CD4-positive, alpha-beta T cell treated with Interferon gamma for 1 hour (primary cell): ENCODE data around the gene COL20A1.
"Not testable (repeated sequence)": the region's sequence is repeated elsewhere in the genome, so short reads cannot be mapped to it uniquely, and the experiment has no call there.

Experiments
- DNase-seq: peaks from one replicate; pipeline ENCODE4 v3.0.0-alpha.2; 2020

COL20A1 gene

DNA sequence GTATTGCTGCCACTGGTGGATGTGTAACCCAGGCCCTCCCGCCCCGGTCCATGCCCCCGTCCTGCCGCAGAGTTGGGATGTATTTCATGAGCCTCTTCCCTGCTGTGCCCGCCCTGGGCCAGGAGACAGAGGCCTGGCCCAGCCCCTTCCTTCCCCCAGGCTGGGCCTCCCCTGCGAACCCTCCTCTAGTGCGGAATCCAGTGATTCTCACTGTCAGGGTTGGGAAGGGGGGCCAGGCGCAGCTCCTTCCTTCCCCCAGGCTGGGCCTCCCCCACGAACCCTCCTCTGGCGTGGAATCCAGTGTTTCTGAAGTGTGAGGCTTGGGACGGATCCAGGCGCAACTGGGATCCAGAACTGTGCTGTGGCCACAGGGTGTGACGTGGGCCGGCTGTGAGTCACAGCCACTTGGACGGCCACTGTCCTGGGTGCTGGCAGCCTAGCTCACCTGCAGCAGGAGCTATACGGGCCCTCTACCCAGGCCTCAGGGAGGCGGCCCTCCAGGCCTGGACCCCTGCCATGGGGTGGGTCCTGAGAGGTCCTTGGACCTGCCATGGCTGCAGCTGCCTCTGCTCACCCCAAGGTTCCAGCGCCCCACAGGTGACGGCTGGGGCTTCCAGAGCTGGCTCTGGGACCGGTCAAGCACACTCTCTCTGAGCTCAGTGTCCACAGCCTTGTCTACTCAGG is 28.3 kb downstream of the COL20A1 start:
- no peak for DNase-seq

DNA sequence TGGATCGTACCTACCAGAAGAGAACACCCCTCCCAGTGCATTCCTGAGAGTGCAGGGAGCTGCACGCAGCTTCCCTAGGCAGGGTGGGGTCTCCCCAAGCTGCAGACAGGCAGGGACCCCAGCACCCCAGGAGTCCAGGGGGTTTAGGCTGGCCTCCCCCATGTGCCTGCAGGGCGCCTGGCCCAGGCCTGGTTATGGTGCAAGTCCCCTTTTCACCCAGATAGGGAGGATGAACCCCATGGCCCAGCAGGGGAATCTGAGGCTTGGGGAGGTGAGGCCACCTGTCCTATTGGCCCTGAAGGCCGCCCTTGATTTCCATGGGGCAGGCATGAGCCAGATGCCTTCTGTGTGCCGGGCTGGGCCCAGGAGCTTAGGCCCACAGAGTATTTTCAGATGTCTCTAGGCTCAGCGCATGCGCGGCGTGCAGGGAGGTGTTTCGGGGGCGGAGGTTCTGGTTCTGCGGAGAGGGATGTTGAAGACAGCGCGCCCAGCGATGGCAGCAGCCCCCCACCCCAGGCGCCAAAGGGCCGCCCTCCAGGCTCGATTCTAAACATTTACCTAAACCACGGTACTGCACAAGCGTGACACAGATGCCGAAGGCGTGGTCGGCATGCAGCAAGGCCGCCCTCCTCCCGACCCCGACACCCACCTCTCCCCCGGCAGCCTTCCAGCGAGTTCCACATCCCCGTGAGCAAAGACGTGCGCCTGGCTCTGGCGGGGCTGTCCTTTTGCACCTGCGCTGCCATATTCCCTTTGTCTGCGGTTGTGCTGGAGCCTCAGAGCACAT is 29.4 kb downstream of the COL20A1 start:
- no peak for DNase-seq

DNA sequence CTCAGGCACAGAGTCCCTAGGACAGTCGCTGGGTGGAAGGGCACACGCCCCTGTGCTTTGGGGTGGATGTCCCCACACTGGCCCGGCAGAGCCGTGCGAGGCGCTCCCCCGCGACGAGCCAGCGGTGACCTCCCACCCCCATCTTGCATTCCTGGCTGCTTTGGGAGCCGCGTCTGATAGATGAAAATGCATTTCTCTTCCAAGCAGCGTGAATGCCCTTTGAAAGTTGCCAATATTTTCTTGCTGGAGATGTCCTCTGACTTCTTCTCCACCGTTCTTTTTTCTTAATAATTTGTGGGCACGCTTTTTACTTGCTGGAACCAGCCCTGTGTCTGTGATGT is 29.9 kb downstream of the COL20A1 start:
- DNase-seq = no peak

DNA sequence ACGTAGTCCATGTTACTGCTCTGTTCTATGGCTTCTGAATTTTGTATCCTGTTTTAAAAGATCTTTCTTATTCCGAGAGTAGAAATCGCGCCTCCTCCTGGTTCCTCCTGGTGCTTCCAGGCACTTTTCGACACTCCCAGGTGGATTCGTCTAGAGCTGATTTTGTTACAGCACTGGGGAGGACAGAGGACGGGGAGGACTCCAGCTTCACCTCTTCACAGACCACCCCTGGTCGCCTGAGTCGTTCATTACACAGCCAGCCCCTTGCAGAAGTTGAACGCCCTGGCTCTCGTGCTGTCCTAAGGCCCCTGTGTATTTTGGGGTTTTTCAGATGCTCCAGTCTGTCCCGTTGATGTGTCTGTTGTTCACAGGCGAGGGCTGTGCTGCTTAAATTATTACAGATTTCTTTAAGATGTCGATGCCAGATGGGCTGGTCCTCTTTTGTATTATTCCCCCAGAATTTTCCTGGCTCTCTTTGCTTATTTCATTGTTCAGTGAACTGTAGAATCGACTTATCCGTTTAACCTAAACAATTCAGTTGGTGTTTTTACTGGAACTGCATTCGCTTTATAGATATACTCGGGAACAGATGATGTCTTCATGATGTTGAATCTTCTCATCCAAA is 30.5 kb downstream of the COL20A1 start:
- no peak for DNase-seq

DNA sequence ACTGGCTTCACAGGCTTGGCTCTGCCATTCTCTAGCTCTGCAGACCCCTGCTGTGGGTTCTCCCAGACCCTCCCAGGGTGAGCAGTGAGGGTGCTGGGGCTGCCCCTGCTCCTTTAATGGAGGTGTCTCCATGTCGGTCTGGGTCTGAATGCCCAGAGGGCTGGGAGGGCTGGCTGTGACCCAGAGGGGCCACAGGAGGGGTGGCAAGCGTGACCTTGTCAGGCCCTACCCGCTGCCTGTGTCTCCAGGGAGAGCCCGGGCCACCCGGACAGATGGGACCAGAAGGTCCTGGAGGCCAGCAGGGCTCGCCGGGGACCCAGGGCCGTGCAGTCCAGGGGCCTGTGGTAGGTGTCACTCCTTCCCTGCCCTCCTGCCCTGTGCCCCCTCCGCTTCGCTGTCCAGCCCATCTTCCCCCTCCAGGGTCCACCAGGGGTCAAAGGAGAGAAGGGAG is 32.1 kb downstream of the COL20A1 start:
- no peak for DNase-seq

DNA sequence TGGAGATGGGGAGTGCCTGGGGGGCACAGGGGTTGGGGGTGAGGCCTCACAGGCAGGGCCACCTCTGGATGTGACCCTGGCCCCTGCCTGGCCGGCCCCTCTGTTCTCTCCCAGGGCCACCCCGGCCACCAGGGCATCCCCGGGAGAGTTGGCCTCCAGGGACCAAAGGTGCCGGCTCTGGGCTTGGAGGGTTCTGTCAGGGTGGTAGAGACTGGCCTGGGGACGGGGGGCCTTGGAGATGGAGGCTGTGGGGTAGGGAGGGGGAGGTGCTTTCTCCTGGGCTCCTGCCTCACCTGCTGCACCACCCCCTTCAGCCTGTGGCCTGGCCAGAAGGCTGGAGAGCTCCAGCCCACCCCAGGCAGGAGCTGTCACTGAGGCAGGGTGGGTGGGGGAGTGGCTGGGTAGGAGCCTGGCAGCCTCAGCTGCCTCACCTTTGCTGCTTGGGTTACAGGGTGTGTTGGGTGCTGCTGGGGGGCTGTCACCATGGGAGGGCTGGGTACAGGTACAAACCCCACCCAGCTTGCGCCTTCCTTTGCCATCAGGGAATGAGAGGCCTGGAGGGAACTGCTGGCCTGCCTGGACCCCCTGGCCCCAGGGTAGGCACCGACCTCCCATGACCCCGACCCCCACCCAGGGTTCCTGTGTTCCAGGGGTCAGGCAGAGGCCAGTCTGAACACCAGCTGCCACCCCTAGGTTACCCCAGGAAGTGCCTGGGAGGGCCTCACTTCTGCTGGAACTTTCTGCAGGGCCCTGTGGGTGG is 32.7 kb downstream of the COL20A1 start:
- DNase-seq = no peak

DNA sequence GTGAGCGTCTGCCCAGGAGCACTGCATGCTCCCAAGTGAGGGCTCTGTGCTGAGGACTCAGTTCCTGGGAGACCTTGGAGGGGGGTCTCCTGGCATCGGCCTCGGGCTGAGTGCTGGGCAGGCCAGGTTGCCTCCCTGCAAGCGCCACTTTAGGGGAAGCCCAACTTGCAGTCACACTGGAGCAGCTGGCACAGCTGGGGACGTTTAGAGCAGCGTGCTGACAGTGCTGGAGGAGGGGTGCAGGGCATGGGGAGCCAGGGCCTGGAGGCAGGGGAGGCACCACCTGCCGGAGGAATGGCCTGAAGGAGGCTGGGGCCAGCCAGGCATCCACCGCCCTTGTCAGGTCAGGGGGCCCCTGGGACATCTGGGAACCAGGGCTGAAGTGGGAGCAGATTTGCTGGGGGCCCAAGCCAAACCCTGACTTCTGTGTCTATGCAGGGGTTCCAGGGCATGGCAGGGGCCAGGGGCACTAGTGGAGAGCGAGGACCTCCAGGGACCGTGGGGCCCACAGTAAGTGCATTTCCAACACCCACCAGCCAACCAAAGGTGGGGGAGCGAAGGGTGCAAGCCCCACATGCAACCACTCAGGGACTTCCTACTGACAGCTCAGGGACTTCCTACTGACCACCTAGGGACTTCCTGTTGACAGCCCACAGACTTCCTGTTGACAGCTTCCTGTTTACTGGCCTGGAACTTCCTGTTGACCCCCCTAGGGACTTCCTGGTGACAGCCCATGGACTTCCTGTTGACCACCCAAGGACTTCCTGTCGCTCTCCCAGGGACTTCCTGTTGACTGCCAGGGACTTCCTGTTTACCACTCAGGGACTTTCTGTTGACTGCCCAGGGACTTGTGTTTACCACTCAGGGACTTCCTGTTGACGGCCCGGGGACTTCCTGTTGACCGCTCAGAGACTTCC is 33.6 kb downstream of the COL20A1 start:
- DNase-seq = peak; percentile 12

DNA sequence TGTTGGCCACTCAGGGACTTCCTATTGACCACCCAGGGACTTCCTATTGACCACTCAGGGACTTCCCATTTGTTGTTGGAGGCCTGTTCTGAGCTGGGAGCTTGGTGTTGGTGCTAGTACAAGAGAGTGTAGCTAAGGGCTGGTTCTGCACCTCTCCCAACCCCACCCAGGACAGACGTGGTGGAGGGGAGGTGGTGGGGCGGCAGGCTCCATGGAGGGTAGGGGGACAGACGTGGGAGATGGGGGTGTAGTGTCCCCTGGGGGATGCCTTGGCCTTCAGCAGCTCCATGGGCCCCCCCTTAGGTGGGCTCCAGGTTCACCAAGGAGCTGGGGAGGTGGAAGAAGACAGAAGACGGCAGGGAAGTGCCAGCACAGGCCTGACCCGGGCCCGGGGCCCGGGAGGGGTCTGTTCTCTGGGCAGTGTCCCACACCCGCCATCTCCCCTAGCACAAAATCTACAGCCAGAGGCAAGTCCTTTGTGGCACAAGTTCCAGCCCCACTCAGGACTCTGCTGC is 34.3 kb downstream of the COL20A1 start:
- no peak for DNase-seq

DNA sequence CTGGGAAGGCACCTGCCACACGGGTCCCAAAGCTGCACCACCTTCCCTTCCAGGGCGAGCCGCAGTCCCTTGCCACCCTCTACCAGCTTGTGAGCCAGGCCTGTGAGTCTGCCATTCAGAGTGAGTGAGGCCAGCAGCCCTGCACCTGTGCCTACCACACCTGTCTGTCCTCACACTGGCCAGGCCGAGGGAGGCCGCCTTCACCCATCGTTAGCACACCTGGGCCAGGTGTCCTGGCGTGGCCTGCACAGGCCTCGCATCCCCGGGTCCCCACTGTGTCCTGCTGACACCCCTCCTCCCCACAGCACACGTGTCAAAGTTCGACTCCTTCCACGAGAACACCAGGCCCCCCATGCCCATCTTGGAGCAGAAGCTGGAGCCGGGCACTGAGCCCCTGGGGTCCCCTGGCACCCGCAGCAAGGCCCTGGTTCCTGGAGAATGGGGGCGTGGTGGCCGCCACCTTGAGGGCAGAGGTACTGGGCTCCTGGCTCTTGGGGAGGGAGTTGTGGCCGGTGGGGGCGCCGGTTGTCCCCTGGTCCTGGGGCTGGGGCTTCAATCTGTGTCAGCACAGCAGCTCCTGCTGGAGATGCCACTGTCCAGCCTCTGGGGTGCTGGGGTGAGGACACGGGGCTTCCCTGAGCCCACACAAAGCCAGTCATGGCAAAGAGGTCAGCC is 35.2 kb downstream of the COL20A1 start:
- DNase-seq = no peak

DNA sequence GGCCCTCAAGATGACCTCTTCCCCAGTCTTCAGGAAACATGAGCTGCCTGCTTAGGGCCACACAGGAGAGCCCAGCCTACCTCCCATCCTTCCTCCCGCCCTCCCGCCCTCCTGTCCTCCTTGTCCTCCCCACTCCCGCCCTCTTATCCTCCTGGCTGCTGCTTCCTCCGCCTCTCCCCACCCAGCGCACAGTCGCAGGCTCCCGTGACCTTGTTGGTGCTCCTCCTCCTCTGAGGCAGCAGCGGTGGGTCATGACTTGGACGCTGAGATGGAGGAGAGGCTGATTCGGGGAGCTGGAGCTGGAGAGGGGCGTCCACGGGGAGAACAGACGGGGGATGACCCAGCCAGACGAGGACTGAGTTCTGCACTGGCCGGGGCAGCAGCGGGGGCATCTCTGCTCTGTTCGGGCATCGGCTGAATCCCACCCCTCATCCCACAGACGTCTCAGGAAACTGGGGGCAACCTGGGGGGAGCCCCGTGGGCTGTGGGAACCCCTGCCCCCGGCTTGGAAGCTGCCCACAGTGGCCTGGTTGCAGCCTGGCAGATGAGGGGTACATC is 35.8 kb downstream of the COL20A1 start:
- DNase-seq = no peak

DNA sequence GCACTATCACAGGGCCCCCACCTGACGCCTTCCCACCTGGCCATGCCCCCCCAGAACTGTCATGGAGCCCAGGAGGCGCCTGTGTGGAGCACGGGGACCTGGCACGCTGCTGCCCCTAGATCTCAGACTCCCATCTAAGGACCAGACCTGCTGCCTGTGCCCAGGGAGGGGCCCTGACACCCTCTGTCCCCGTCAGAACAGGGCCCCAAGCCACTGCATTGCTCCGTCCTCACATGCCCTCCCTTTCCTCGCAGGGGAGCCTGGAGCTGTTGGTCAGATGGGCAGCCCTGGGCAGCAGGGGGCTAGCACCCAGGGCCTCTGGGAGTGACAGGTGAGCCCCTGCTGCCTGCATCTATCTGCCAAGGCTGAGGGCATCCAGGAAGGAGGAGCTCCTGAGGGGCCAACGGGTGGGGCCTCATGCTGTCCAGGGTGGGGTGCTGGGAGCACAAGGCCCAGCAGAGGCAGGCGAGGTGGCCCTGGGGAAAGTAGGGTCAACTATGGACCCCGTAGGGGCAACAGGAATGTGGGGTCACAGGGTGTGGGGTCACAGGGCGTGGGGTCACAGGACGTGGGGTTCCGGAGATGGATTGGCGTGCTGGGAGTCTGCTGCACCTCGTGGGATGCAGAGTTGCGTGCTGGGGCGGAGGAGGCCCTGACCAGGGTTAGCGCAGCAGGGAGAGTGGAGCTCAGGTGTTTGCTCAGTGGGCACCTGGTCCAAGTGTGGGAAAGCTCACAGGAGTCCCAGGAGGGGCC is 36.5 kb downstream of the COL20A1 start:
- no peak for DNase-seq

DNA sequence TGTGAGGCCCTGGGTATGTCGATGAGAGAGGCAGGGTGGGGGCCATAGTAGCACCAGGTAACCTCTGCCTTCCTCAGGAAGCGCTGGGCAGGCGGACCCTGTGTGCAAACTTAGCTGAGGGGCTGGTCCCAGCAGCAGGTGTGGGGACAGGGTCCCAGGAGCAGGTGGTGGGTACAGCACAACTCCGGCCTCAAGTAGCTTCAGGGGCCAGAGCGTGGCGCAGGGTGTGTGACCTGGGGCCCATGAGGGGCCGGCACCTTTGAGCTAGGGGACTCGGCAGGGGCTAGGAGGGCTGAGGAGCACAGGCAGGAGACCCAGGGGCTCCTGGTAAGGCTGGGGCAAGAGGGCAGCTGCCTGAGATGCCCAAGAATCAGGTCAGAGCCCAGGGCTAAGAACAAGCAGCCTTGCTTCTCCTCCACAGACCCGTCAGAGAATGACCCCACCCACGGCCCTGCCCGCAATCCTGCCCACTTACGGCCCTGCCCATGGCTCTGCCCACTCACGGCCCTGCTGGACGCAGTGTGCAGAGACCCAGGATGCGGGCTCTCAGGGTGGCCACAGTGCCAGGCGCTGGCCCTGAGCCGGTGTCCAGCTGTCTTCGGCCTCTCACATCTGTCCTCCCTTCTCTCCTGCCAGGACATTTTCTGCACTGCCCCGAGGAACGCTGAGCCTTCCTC is 37.2 kb downstream of the COL20A1 start:
- no peak for DNase-seq

DNA sequence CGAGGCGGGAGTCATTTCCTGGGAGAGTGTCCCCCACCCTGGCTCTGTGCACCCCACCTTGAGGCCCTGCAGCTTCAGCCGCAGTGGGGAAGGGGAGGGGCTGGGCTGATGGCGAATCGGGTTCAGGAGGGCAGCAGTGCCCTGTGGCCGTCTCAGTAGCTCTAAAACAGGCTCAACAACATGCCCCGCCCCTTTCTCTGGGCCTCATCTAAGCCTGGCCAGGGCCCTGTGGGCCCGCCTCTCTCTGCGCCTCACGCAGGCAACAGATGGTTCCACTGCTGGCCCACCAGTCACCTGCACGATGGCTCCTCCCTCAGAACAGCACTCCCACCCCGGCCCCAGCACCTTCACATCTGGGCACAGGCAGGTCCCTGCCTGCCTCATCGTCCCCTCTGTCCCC is 38.0 kb downstream of the COL20A1 start:
- DNase-seq = no peak

DNA sequence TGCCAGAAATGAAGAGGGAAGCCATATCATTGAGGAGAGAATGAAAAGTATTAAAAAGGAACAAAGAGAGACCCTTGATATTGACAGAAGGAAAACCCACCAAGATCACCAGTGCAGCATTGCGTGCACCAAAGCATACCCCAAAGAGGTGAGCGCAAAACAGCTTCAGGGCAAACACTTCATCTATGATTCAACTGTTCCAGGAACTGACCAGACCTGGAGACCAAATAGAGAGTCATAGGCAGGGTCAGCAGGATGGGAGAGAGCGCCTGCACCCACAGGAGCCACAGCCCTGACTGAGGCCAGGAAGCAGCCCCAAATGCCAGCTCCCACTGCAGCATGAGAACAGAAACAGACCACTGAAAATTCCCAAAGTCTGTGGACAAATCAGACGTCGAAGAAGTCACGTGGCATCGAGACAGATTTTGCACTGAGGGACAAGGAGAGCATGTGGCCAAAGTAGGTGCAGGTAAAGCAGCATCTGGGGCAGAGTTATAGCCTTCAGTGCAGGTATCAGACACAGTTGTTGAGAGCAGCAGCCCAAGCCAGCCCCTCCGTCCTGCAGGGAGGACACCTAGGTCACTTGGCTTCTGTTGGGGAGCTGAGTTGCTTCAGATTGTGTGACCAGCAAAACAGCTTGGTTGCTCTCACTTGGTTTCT is 38.9 kb downstream of the COL20A1 start:
- no peak for DNase-seq

DNA sequence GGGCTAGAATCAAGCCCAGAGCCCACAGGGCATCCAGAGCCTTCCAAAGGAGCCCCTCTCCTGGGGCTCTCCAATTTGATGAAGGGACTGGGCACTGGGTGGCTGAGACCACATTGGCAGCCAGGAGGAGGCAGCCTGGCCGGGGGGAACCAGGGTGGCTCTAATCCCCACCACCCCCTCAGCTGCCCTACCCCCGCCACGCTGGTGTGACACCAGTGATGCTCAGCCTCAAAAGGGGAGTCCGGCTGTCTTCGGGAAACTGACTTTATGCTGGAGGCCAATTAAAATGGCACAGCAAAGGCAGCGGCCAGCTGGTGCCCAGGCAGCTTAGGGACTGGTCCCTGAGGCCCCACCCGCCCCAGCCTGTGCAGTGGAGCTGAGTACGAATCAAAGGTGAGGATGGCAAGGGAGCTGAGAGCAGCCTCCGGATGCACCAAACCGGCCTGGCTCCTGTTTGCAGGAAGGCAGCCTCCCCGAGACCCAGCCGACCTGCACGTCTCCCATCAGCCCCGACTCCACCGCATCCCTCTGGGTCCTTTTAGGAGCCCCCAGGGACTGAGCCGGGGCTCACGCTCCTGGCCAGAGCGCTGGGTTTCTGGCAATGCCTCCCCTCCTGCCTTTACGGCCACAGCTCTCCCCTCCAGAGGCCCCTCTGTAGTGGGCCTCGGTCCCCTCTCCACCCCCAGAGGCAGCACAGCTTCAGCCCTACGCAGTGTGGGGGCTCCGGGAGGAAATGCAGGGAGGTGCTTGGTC is 39.7 kb downstream of the COL20A1 start:
- no peak for DNase-seq

DNA sequence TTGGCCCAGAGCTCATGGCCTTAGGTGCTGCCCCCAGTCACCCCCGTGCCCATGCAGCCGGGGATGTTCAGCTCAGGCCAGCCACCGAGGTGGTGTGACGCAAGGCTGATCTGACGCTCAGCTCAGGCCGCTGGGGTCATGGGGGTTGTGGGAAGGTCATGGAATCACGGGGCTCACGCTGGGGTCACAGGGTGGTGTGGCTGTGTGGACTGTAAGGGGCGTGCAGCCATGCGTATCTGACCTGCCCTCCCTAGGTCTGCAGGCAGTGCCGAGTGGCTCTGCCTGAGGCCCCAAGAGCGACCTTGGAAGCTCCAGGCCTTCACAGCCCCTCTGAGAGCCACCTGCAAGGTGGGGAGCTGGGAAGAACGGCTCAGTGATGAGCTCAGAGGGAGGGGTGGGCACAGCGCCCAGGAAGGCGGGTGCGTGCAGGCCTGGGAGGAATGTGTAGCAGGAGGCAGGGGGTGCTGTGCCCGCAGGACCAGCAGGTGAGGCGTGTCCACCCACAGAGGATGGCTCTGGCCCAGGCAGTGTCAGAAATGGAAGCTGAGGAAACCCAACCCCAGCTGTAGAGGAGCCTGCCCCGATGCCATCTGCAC is 40.4 kb downstream of the COL20A1 start:
- no peak for DNase-seq

DNA sequence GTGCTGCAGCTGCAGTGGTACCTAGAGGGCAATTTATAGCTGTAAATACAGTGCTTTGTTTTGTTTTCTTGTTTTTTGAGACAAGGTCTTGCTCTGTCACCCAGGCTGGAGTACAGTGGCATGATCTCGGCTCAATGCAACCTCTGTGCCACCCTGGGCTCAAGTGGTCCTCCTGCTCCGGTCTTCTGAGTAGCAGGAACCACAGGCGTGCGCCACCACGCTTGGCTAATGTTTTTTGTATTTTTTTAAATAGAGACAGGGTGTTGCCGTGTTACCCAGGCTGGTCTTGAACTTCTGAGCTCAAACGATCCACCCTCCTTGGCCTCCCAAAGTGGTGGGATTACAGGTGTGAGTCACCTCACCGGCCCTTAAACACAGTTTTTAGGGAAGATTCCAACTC is 41.4 kb downstream of the COL20A1 start:
- DNase-seq = no peak

DNA sequence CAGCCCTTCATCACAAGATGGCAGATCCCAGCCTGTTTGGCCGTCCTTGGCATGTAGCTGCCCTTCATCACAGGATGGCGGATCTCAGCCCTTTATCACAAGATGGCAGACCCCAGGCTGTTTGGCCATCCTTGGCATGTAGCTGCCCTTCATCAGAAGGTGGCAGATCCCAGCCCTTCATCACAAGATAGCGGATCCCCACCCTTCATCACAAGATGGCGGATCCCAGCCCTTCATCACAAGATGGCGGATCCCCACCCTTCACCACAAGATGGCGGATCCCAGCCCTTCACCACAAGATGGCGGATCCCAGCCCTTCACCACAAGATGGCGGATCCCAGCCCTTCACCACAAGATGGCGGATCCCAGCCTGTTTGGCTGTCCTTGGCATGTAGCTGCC is 42.1 kb downstream of the COL20A1 start:
- DNase-seq = not testable (repeated sequence)
